HL-60 (cell line): Measurements from ENCODE around the gene SPANXN3.

ENCODE experiments used
- DNase-seq, 2 experiments: peaks; one replicate each; pipeline ENCODE4 v3.0.0-alpha.2; 2010 to 2020; ENCODE audit warnings: low read depth in 1 of 2, low spot score in 1 of 2
- H3K27ac ChIP-seq: fragments of 250-450 bp; sonication (Bioruptor Pico); replicated peaks from 2 replicates; pipeline ENCODE4 v1.5.1; 2020; ENCODE audit warnings: mild to moderate bottlenecking, moderate library complexity
- H3K27me3 ChIP-seq: fragments of 250-450 bp; sonication (Bioruptor Pico); 2 replicates; pipeline ENCODE4 v1.5.1; 2021; ENCODE audit warnings: mild to moderate bottlenecking, moderate library complexity; ENCODE audit not compliant: insufficient read depth, poor library complexity, severe bottlenecking
- H3K4me3 ChIP-seq: replicated peaks from 2 replicates; pipeline ENCODE4 v1.5.1; 2011; ENCODE audit warnings: mild to moderate bottlenecking, control low read depth, low read length; ENCODE audit not compliant: insufficient read depth
- CTCF ChIP-seq: IDR thresholded peaks from one replicate; pipeline ENCODE4 v1.5.1; 2011; ENCODE audit warnings: low read length, control low read depth, inconsistent platforms; ENCODE audit not compliant: insufficient read depth
- REST ChIP-seq: IDR thresholded peaks from 2 replicates; pipeline ENCODE4 v1.6.1; 2012; ENCODE audit warnings: low read depth; ENCODE audit not compliant: insufficient replicate concordance

SPANXN3 gene

GRCh38 chrX:143461606-143462005 is 55.7 kb downstream of the SPANXN3 start:
- no peaks in the 10 kb centered on the region for H3K27me3 ChIP-seq
- H3K4me3 ChIP-seq, result no peak overlapping the region
- no peak for DNase-seq
- TF ChIP-seq REST (no peak), CTCF (no peak)
- no peak overlapping the region for H3K27ac ChIP-seq
